Non-pigmented ciliary epithelial cell (primary cell): Measurements from ENCODE around the gene MAML1.

Experiments used
- DNase-seq: peaks from one replicate; pipeline ENCODE4 v3.0.0-alpha.2; 2010; ENCODE audit warnings: low read depth

Gene MAML1

GRCh38 chr5:179824745-179825112, 92.1 kb downstream of the MAML1 start:
- no peak for DNase-seq

- DNase-seq = no peak
Observed at GRCh38 chr5:179825655-179826182, 93.1 kb downstream of the MAML1 start.
